Testis (tissue), 2 donors: Measurements from ENCODE around the gene HOXD1.

Source experiments
- CTCF ChIP-seq, 3 experiments: fragments of 450-650 bp in 2 of 3; fragments of 200-600 bp in 1 of 3; sonication (generic) in 1 of 3; IDR thresholded peaks; one replicate each; pipeline ENCODE4 v1.5.1; 2016 to 2019; ENCODE audit warnings: antibody characterized with exemption in 3 of 3, mild to moderate bottlenecking in 2 of 3, moderate library complexity in 1 of 3
- POLR2A ChIP-seq: fragments of 450-650 bp; IDR thresholded peaks from one replicate; pipeline ENCODE4 v1.6.1; 2017; ENCODE audit warnings: antibody characterized with exemption, mild to moderate bottlenecking, moderate library complexity

DNA sequence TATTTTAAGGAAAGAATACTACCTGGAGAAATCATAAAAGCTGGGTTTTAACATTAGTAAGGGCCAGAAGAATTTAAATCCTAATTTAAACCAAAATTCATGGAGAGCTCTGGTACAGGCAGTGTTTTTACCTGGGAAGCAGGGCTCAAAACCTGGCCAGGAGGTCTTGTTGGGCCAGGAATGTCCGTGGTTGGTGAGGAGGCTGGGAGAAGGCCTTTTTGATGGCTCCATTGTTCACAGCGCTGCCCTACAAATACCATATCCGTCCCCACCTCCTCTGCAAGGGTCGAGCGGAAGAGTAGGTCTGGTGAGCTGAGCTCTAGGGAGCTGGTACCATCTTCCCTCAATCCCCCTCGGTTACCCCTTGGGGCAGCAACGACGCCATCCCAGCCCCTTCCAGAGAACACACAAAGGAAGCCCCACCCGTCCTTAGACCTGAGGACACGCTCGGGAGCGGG, 10.9 kb upstream of the HOXD1 start:
- TF ChIP-seq CTCF (IDR thresholded peaks at IDR 0.05) (no peak), POLR2A (no peak)
